HL-60/S4 (cell line): ENCODE data around the gene GRIK4.

Experiments used
- in situ Hi-C: fragments of 300-500 bp; cut with MboI; formaldehyde crosslinking; loops from 2 replicates; pipeline ENCODE4 v1.14.3; 2022; ENCODE audit warnings: low sequenced_read_pairs

GRIK4 gene

GRCh38 chr11:120923866-120924508, 412.4 kb downstream of the GRIK4 start:
- in situ Hi-C loops = no loop called here

GRCh38 chr11:120925944-120926343, 414.4 kb downstream of the GRIK4 start:
- in situ Hi-C loops = no loop called here

GRCh38 chr11:120928627-120929026, 417.1 kb downstream of the GRIK4 start:
- in situ Hi-C loops = no loop called here

- in situ Hi-C loops = no loop called here
Observed at GRCh38 chr11:120929090-120929489, 417.5 kb downstream of the GRIK4 start.

- in situ Hi-C loops = no loop called here
Observed at GRCh38 chr11:120929664-120930154, 418.2 kb downstream of the GRIK4 start.

- in situ Hi-C loops = no loop called here
Observed at GRCh38 chr11:120931057-120931779, 419.7 kb downstream of the GRIK4 start.

GRCh38 chr11:120932305-120932915, 420.9 kb downstream of the GRIK4 start:
- in situ Hi-C loops = no loop called here

GRCh38 chr11:120936356-120936755, 424.8 kb downstream of the GRIK4 start:
- in situ Hi-C loops = no loop called here

GRCh38 chr11:120937501-120937900, 426.0 kb downstream of the GRIK4 start:
- in situ Hi-C loops = no loop called here

- in situ Hi-C loops = no loop called here
Observed at GRCh38 chr11:120938260-120938659, 426.7 kb downstream of the GRIK4 start.

GRCh38 chr11:120940160-120940848, 428.8 kb downstream of the GRIK4 start:
- in situ Hi-C loops = no loop called here

GRCh38 chr11:120941000-120941399, 429.5 kb downstream of the GRIK4 start:
- in situ Hi-C loops = no loop called here

- in situ Hi-C loops = no loop called here
Observed at GRCh38 chr11:120942701-120943100, 431.2 kb downstream of the GRIK4 start.

GRCh38 chr11:120945042-120945441, 433.5 kb downstream of the GRIK4 start:
- in situ Hi-C loops = no loop called here

- in situ Hi-C loops = loop anchor here (25.0 kb wide), 1 partner anchor 439 kb away; the partner anchor contains the start of gene GRIK4
Observed at GRCh38 chr11:120950880-120951279, 439.3 kb downstream of the GRIK4 start.

GRCh38 chr11:120952461-120953434, 441.2 kb downstream of the GRIK4 start:
- in situ Hi-C loops = loop anchor here (25.0 kb wide), 1 partner anchor 440 kb away; the partner anchor contains the start of gene GRIK4

- in situ Hi-C loops = loop anchor here (25.0 kb wide), 1 partner anchor 442 kb away; the partner anchor contains the start of gene GRIK4
Observed at GRCh38 chr11:120954381-120954780, 442.8 kb downstream of the GRIK4 start.

- in situ Hi-C loops = loop anchor here (25.0 kb wide), 1 partner anchor 445 kb away; the partner anchor contains the start of gene GRIK4
Observed at GRCh38 chr11:120956710-120957495, 445.4 kb downstream of the GRIK4 start.

GRCh38 chr11:120958185-120958584, 446.6 kb downstream of the GRIK4 start:
- in situ Hi-C loops = loop anchor here (25.0 kb wide), 1 partner anchor 446 kb away; the partner anchor contains the start of gene GRIK4
